ENCODE results near the gene CDKN2B-AS1.

DNA sequence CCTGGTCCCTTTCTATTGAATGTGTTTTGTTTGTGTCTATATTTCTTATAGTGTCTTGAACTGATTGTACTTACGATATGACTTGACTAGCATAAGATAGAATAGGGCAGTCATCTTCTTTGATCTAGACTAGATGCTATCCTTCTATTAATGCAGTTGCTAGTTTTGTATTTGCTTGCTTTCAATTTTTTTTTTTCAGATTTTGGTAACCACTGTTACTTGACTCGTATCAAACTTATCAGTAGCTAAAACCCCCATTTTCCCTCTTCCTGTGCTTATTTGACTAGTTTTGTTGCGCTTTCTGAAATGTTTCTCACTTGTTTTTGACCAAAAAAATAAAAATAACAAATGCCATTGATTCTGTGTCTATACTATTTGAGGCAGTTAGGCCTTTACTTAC is 83.5 kb downstream of the CDKN2B-AS1 start:
- TF ChIP-seq, protein P1, sequence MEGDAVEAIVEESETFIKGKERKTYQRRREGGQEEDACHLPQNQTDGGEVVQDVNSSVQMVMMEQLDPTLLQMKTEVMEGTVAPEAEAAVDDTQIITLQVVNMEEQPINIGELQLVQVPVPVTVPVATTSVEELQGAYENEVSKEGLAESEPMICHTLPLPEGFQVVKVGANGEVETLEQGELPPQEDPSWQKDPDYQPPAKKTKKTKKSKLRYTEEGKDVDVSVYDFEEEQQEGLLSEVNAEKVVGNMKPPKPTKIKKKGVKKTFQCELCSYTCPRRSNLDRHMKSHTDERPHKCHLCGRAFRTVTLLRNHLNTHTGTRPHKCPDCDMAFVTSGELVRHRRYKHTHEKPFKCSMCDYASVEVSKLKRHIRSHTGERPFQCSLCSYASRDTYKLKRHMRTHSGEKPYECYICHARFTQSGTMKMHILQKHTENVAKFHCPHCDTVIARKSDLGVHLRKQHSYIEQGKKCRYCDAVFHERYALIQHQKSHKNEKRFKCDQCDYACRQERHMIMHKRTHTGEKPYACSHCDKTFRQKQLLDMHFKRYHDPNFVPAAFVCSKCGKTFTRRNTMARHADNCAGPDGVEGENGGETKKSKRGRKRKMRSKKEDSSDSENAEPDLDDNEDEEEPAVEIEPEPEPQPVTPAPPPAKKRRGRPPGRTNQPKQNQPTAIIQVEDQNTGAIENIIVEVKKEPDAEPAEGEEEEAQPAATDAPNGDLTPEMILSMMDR (IDR thresholded peaks at IDR 0.05) = no peak
- TF ChIP-seq EZH2 (IDR thresholded peaks at IDR 0.05; ENCODE audit: borderline replicate concordance, insufficient read depth, low read depth, low read length, poor library complexity, severe bottlenecking) = no peak
